Esophagus muscularis mucosa (tissue), 4 donors: ENCODE measurements around the gene CRY2.

Experiments used
- CTCF ChIP-seq, 3 experiments: fragments of 200-600 bp in 2 of 3; fragments of 450-650 bp in 1 of 3; sonication (generic) in 2 of 3; IDR thresholded peaks; one replicate each; pipeline ENCODE4 v1.5.1; 2017 to 2019; ENCODE audit warnings: antibody characterized with exemption in 3 of 3, mild to moderate bottlenecking in 2 of 3, moderate library complexity in 1 of 3
- EP300 ChIP-seq: sonication (generic); formaldehyde crosslinking; IDR thresholded peaks from one replicate; pipeline ENCODE4 v1.6.1; 2017; ENCODE audit warnings: antibody characterized with exemption
- POLR2A ChIP-seq: fragments of 450-650 bp; IDR thresholded peaks from one replicate; pipeline ENCODE4 v1.6.1; 2017; ENCODE audit warnings: antibody characterized with exemption, moderate library complexity, mild to moderate bottlenecking, low read depth
- POLR2AphosphoS5 ChIP-seq, 2 donors: sonication (generic); formaldehyde crosslinking; IDR thresholded peaks; one replicate each; pipeline ENCODE4 v1.6.1; 2017; ENCODE audit warnings: antibody characterized with exemption in 2 of 2

- TF ChIP-seq POLR2A (no peak), POLR2AphosphoS5 (IDR thresholded peaks at IDR 0.05) (no peak), CTCF (IDR thresholded peaks at IDR 0.05) (no peak), EP300 (no peak)
These were observed 8.0 kb downstream of the CRY2 start for GRCh38 chr11:45855308-45855707.
